GM12801 (cell line): ENCODE data around the gene LEO1.

Experiments
- TF ChIP-seq, protein P1 (sequence below): IDR thresholded peaks from one replicate; pipeline ENCODE4 v1.5.1; 2011; ENCODE audit warnings: control low read depth; ENCODE audit not compliant: insufficient read length; ENCODE audit errors: extremely low read depth

Gene LEO1

DNA sequence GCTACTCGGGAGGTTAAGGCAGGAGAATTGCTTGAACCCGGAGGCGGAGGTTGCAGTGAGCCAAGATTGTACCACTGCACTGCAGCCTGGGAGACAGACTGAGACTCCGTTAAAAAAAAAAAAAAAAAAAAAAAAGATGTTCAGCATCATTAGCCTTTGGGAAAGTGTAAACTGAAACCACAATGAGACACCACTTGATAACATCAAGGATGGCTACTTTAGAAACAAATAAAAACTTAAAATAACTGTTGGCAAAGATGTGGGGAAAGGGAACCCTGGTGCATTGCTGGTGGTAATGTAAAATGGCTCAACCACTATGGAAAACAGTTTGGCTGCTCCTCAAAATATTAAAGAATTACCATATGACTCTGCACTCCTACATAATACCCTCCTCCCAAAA, 1.9 kb downstream of the LEO1 start:
- TF ChIP-seq, protein P1, sequence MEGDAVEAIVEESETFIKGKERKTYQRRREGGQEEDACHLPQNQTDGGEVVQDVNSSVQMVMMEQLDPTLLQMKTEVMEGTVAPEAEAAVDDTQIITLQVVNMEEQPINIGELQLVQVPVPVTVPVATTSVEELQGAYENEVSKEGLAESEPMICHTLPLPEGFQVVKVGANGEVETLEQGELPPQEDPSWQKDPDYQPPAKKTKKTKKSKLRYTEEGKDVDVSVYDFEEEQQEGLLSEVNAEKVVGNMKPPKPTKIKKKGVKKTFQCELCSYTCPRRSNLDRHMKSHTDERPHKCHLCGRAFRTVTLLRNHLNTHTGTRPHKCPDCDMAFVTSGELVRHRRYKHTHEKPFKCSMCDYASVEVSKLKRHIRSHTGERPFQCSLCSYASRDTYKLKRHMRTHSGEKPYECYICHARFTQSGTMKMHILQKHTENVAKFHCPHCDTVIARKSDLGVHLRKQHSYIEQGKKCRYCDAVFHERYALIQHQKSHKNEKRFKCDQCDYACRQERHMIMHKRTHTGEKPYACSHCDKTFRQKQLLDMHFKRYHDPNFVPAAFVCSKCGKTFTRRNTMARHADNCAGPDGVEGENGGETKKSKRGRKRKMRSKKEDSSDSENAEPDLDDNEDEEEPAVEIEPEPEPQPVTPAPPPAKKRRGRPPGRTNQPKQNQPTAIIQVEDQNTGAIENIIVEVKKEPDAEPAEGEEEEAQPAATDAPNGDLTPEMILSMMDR, result no peak

DNA sequence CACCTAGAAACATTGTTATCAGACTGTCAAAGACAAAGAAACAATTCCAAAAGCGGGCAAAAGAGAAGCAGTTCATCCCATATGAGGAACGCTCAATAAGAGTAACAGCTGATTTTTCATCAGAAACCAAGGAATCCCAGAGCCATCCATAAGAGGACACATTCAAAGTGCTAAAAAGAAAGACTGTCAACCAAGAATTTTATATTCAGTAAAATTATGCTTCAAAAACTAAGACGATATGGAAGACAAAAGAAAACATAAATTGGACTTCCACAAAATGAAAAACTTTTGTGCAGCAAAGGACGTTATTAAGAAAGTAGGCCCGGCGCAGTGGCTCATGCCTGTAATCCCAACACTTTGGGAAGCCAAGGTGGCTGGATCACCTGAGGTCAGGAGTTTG, 4.0 kb downstream of the LEO1 start:
- TF ChIP-seq, protein P1, result no peak

DNA sequence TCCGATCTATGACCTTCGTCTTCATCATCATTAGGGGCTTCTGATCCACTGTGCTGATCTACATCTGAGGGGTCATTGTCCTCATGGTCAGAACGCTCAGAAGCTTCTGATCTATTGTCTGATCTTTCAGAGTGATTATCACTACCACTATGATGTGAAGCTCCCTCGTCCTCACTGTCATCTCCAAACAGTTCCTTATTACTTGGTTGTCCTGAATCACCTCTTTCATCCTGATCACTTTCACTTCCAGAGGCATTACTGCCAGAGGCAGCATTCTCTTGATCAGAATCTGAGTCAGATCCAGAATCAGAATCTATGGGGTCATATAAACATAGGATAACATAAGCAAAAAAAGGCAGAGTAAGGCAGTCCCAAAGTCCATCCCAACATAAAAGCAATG, 5.4 kb downstream of the LEO1 start:
- TF ChIP-seq, protein P1, result no peak

DNA sequence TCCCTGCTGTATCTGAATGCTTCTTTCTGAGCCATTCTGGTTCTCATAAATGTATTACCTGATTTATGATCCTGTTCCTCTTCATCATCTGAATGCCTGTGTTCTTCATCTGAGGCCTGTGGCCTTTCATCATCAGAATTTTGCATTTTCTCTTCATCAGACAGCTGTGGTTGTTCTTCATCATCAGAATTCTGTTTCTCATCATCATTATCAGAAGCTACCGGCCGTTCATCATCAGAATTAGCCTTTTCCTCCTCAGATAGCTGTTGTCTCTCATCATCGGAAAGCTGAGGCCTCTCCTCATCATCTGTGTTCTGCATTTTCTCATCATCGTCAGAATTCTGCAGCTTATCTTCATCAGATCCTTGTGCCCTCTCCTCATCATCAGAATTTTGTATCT, 5.9 kb downstream of the LEO1 start:
- TF ChIP-seq, protein P1, result no peak

DNA sequence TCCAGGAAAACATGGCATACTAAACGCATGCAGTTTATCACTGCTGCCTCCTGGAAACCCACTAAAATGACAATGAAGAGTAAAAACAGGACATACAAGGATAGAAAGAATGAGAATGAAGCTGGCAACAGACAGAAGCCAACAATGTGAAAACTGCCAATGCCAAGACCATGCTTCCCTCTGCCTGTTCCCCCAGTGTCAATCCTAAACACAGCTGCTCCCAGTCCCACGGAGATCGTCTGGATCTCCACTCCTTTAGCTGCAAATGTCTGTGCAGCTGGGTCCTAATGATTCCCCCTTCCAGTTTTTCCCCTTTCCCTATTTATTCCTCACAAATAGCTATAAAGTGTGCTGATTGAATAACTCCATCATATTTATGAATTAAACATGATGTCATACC, 16.1 kb downstream of the LEO1 start:
- TF ChIP-seq, protein P1, result no peak

DNA sequence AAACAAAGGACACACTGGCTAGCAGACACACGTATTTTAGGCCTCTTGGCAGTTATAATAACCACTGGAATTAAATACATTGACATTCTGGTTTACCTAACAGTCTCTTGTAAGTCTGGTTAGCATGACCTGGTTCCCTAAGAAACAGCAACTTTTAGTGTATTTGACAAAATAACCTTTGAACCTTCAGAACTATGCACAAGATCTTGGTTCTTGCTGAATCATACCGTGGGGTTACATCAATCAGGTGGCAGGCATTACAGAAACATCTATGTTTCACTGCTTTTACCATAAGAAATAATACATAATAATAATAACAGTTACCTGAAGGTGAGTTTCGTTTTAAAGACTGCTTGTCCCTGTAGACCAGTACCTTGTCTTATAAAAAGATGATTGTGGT, 18.8 kb downstream of the LEO1 start:
- TF ChIP-seq, protein P1, result no peak

DNA sequence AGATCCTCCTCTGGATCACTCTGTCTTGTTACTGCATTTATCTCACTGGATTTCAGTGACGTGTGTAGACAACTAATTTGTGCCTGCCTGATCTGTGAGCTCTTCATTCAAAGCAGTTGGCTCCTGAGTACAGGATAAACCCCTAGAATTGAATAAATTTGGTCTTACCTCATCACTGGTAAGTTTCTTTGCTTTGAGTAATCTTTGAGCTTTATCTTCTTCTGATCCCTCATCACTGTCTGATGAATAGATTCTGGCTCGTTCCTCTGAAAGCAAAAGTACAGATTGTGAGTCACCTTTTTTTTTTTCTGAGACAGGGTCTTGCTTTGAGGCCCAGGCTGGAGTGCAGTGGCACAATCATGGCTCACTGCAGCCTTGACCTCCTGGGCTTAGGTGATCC, 24.5 kb downstream of the LEO1 start:
- TF ChIP-seq, protein P1, result no peak

DNA sequence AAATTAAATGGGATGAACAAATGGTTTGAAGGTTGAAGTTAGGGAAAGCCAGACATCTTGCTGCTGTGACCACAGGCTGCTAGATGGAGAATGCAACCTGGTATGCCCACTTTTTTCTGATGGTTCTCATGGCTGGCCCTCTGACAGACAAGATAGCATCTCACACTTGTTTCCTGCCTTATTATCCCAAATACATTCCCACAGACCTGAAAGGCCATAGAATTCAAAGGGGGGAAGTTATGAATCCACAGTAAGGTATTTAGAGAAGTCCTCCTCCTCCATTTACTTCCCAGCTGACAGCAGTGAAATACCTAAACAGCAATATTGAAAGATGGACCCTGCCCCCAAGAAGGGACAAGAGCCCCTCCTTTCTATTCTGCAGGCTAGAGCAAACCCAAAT, 32.4 kb downstream of the LEO1 start:
- TF ChIP-seq, protein P1, result no peak
